ENCODE results near the gene ADM2. TPM values are rescaled to one million over a fixed set of nuclear protein-coding genes. Genes with fewer than 3 reads are reported as not detected.

ADM2 gene
- total and polyA plus RNA-seq, 9 donors, result 0.01 to 2.6 (median 0.15) TPM; not detected in 3

- Histone ChIP-seq H3K36me3 (no peaks in the 10 kb centered on the region), H3K4me1 (ENCODE audit: insufficient read depth) (peaks cover 9% of the 10 kb centered on the region), H3K4me3 (no peak overlapping the region), H3K27me3 (no peaks in the 10 kb centered on the region), H3K27ac (no peak overlapping the region), H3K9me3 (no peaks in the 10 kb centered on the region)
- TF ChIP-seq CTCF (IDR thresholded peaks at IDR 0.05) (no peak), EP300 (IDR thresholded peaks at IDR 0.05) (no peak), POLR2A (IDR thresholded peaks at IDR 0.05) (no peak)
- 83 to 86% (median 84%) methylated on average over 27 of the region's 27 CpGs for WGBS, 3 donors
- intact Hi-C loops (cut with DNase I), result no loop called here
- no peak for DNase-seq
These were observed 33.5 kb upstream of the ADM2 start for GRCh38 chr22:50447576-50448551.

GRCh38 chr22:50452649-50453048, 28.7 kb upstream of the ADM2 start:
- WGBS, 3 donors, result 83 to 90% (median 88%) methylated on average over 5 of the region's 5 CpGs
- H3K4me1 ChIP-seq (ENCODE audit: insufficient read depth), result no peaks in the 10 kb centered on the region
- intact Hi-C loops (cut with DNase I), result no loop called here
- H3K27ac ChIP-seq, result no peak overlapping the region
- DNase-seq, result no peak
- no peak overlapping the region for H3K4me3 ChIP-seq
- H3K27me3 ChIP-seq, result no peaks in the 10 kb centered on the region
- no peaks in the 10 kb centered on the region for H3K9me3 ChIP-seq
- no peak for TF ChIP-seq CTCF (IDR thresholded peaks at IDR 0.05)
- no peak for TF ChIP-seq EP300 (IDR thresholded peaks at IDR 0.05)
- TF ChIP-seq POLR2A (IDR thresholded peaks at IDR 0.05), result no peak
- H3K36me3 ChIP-seq, result no peaks in the 10 kb centered on the region

GRCh38 chr22:50454556-50455075, 26.7 kb upstream of the ADM2 start:
- H3K4me1 ChIP-seq (ENCODE audit: insufficient read depth), result no peaks in the 10 kb centered on the region
- H3K27ac ChIP-seq, result no peak overlapping the region
- no peak overlapping the region for H3K4me3 ChIP-seq
- no peaks in the 10 kb centered on the region for H3K9me3 ChIP-seq
- WGBS, 3 donors, result 88 to 89% (median 89%) methylated on average over 26 to 27 of the region's 27 CpGs
- H3K36me3 ChIP-seq, result no peaks in the 10 kb centered on the region
- no peaks in the 10 kb centered on the region for H3K27me3 ChIP-seq
- intact Hi-C loops (cut with DNase I), result no loop called here
- TF ChIP-seq POLR2A (IDR thresholded peaks at IDR 0.05), result no peak
- no peak for TF ChIP-seq EP300 (IDR thresholded peaks at IDR 0.05)
- no peak for TF ChIP-seq CTCF (IDR thresholded peaks at IDR 0.05)
- no peak for DNase-seq

- intact Hi-C loops (cut with DNase I), result no loop called here
- no peaks in the 10 kb centered on the region for H3K36me3 ChIP-seq
- no peak overlapping the region for H3K27ac ChIP-seq
- 88 to 93% (median 90%) methylated on average over 18 of the region's 18 CpGs for WGBS, 3 donors
- H3K4me1 ChIP-seq (ENCODE audit: insufficient read depth), result no peaks in the 10 kb centered on the region
- no peaks in the 10 kb centered on the region for H3K9me3 ChIP-seq
- no peak overlapping the region for H3K4me3 ChIP-seq
- TF ChIP-seq CTCF (IDR thresholded peaks at IDR 0.05), result no peak
- no peak for TF ChIP-seq POLR2A (IDR thresholded peaks at IDR 0.05)
- no peak for TF ChIP-seq EP300 (IDR thresholded peaks at IDR 0.05)
- no peak for DNase-seq
- no peaks in the 10 kb centered on the region for H3K27me3 ChIP-seq
These were observed 26.1 kb upstream of the ADM2 start for GRCh38 chr22:50455201-50455600.
